HL-60/S4 treated with phorbol 12-myristate 13-acetate at 8.2 ng/mL for 4 days and 3 days (cell line): ENCODE results near the gene MED26.
"Not testable (repeated sequence)": the region's sequence is repeated elsewhere in the genome, so short reads cannot be mapped to it uniquely, and the experiment has no call there.

ENCODE experiments used
- in situ Hi-C: fragments of 300-500 bp; cut with MboI; formaldehyde crosslinking; loops from 2 replicates; pipeline ENCODE4 v1.15.0; 2022; ENCODE audit warnings: low sequenced_read_pairs

Gene MED26

DNA sequence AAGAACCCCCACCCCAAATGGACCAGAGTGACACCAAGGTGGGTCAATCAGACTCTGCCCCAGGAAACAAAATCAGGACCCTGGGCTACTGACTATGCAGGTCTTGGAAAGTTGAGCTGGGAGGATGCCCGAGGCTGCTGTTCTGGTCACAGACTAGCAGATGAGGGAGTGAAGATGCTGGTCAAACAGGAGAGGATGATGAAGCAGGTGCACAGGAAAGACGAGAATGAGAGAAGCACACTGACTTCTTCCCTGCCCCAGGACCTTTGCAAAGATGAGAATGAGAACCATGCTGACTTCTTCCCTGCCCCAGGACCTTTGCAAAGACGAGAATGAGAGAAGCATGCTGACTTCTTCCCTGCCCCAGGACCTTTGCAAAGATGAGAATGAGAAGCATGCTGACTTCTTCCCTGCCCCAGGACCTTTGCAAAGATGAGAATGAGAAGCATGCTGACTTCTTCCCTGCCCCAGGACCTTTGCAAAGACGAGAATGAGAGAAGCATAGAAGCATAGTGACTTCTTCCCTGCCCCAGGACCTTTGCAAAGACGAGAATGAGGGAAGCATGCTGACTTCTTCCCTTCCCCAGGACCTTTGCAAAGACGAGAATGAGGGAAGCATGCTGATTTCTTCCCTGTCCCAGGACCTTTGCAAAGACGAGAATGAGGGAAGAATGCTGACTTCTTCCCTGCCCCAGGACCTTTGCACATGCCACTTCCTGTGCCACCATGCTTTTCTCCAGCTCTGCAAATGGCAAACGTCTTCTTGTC lies 23.6 kb upstream of the MED26 start:
- in situ Hi-C loops, result not testable (repeated sequence)

DNA sequence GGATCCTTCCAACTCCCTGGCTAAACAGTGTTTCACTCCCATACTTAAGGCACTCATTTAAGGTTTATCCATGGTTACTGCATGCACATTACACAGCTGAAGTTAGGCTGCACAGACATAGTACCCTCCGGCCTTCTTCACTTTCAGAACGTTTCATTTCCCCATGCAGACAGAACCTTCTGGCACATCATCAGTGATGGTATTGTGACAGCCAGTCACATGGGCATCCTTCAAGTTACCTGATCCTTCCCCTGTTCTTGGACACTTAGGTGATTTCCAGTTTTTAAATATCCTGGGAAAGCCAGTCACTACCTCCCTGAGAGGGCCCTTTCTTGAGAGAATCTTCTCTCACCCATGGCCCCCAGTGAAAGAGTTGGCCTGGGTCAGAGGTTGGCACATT lies 22.8 kb upstream of the MED26 start:
- in situ Hi-C loops, result no loop called here

DNA sequence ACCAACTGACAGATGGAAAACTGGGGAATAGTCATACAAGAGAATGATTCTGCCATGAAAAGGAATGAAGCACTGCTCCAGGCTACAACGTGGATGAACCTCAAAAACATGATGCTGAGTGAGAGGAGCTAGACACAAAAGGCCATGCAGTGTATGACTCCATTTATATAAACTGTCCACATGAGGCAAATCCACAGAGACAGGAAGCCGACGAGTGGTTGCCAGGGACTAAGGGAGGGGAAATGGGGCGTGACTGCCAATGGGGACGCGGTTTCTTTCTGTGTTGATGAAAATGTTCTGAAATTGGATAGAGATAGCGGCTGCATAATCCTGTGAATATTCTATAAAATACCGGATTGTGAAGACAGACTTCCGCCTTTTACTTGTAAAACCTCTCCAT lies 21.7 kb upstream of the MED26 start:
- in situ Hi-C loops, result no loop called here

DNA sequence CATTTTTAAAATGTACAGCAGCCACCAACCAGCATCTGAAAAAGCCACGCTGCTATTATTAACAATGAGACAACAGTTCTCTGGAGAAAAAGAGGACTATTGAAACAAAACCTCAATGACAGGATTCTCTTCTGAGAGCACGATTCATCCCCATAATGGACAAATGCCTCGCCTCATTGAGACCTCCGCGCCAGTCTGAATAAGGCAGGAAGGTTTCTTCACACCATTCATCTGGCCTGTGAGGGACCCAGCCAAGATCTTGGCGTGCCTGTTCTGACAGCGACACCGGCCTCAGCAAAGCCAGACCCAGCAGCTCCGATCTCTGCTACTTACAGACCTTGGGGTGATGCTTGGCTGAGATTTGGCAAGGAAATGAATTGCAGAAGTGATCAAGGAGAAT lies 17.1 kb upstream of the MED26 start:
- in situ Hi-C loops, result no loop called here

DNA sequence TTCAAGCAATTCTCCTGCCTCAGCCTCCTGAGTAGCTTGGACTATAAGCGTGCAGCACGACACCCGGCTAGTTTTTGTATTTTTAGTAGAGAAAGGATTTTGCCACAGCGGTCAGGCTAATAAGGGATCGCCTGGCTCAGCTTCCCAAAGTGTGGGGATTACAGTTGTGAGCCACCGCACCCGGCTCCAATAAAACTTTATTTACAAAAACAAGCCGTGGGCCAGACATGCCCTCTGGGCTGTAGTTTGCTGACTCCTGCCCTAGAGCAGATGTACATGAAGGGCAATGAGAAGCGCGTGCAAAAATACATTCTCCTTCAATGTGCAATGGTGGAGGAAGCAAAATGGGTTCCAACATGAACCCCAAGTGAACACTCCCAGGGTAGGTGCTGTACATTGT lies 13.7 kb upstream of the MED26 start:
- in situ Hi-C loops, result no loop called here

DNA sequence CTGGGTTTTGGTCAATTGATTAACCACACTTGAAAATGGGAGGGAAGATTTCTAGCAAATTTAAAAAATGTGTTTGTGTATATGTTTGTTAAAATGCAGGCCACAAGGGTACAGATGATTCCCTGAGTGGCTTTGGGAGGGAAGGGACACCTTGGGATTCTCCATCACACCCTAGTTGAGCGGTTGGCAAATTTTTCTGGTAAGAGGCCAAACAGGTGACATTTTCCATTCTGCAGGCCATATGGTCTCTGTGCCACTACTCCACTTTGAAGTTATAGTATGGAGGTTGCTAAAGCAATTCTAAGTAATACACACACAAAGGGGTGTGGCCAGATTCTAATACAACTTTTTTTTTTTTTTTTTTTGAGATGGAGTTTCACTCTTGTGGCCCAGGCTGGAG lies 12.9 kb upstream of the MED26 start:
- in situ Hi-C loops, result no loop called here

DNA sequence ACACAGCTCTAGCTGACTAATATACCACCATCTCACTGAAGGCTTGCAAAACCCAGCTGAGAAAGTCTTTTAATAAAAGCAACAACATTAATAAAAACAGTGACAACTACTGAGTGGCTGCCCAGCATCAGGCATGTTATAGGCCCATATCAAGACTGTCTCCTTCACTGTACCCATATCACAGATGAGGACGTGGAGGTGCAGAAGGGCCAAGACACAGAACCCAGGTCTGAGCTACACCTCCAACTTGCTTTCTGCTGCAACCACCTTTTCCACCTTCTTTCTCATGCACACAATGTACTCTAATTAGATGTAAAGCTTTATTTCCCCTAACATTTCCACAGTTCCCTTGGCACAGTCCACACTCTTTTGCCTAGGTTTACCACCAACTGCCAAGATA lies 10.7 kb upstream of the MED26 start:
- in situ Hi-C loops, result no loop called here

DNA sequence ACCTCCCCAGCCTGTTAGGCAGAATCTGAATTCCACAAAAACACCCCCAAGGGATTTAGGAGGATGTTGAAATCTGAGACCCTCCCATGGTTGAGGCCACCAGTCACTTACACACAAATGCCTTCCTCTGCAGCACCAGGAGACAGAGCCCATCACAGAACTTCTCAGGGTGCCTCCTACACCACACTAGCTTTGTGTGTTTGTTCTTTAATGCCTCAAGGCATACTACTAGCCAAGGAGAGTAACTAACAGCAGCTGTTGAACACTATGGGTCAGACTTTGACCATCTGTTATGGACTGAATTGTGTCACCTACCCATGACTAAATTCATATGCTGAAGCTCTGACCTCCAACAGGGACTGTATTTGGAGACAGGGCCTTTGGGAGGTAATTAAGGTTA lies 9.5 kb upstream of the MED26 start:
- in situ Hi-C loops, result no loop called here

DNA sequence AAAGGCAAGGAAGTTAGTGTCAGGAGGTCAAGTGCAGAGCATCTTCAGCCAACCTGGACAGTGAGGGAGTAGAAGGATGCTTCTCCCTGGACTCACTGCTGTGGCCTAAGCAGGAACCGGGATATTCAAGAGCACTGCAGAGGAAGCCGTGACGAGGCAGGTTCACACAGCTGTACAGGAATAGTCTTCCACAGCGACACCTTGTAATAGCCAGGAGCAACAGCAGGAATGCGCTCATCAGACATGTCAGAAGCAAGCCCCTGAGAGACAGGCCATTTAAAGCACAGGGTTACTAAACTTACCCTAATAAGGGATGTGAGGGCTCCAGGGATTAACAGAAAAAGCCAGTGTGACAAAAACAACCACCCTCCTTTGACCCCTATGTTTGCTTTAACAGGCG lies 3.5 kb upstream of the MED26 start:
- in situ Hi-C loops, result no loop called here

DNA sequence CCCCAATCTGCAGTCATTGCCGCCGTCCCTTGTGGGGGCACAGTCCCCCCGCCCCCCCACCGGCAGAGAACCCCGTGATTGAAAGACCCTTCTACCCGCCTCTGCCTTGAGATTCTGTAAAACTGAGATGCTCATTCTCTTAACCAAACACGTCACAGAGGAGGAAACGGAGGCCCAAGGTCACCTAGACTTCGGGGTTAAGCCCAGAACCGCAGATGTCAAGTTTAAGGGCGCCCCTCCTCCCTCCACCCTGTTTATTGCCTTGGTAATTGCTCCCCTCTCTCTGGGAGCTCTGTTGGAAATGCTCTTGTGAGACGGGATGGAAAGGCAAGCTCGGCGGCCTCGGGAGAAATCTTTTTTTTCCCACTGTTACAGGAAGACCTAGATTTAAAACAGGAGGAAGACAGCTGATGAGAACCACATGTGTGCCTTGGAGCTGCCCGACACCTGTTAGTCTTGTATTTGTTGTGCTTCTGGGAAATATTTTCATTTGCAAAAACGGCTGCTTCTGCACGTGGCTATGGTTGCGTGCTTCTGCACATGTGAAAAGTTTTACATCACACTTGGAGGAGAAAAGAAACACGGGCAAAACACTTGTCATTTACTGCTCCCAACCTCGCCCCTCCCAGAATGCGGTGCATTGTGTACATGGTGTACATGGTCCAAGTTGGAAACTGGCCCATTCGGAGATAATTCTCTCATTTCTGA lies 1.1 kb upstream of the MED26 start:
- in situ Hi-C loops, result no loop called here

DNA sequence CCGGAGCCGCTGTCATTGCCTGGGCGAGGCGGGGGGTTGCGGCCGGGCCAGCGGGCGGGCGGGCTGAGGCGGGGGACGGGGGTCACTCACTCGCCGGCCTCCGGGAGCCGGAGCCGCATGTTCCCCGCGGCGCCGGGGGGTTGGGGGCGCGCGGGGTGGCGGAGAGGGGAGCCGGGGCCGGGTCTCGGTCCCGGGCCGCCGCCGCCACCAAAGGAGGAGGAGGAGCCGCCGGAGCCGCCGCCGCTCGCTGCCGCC lies 149 bp downstream of the MED26 start:
- in situ Hi-C loops, result no loop called here

DNA sequence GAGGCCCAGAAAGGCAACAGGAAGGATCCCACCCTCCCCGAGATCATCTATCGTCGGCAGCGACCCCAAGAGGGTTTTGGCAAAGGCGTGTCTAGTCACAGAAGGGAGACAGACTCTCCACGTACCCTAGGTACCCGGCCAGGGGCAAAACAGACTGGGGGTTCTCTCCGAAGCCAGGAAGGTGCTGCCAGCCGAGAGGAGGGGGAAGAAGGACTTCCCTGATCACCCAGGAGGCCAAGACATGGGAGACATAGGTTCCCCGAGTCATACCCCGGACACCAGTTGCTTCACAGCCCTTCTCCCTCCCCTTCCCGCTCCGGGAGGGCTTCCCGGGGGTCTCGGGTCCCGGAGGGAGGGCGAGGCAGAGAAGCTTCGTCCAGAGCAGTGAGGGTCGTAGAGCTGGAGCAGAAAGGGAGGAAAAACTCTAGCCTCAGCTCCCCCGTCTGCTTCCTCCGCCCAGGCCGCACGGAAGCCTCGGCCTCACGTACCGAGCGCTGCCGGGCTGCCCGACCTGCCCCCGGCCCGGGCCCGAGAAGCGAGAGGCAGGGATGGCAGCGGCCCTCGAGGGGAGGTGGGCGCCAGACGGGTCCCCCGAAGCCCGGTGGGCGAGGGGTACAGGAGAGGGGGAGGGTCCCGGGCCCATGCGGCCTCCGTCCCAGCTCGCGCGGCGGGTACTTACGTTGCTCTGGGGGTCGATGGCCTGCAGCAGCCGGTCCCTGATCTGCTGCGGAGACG lies 644 bp downstream of the MED26 start:
- in situ Hi-C loops, result no loop called here

DNA sequence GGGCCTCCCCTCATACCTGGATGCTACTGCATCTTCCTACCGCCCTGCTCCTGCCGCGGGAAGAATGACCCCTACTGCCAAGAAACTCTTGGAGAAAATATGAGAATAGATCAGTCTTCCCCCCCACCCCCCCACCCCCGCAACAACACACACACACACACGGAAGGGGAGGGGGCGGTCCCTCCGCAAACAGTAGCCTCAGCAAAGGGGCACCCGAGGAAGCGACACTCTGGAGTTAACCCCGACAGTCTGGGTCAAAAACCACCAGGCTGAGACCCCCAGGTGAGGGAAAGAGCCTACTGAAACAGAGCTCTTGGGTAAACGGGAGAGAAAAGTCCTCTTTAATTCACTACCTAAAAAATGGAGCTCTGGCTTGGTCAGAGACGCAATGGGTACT lies 1.2 kb downstream of the MED26 start:
- in situ Hi-C loops, result no loop called here

DNA sequence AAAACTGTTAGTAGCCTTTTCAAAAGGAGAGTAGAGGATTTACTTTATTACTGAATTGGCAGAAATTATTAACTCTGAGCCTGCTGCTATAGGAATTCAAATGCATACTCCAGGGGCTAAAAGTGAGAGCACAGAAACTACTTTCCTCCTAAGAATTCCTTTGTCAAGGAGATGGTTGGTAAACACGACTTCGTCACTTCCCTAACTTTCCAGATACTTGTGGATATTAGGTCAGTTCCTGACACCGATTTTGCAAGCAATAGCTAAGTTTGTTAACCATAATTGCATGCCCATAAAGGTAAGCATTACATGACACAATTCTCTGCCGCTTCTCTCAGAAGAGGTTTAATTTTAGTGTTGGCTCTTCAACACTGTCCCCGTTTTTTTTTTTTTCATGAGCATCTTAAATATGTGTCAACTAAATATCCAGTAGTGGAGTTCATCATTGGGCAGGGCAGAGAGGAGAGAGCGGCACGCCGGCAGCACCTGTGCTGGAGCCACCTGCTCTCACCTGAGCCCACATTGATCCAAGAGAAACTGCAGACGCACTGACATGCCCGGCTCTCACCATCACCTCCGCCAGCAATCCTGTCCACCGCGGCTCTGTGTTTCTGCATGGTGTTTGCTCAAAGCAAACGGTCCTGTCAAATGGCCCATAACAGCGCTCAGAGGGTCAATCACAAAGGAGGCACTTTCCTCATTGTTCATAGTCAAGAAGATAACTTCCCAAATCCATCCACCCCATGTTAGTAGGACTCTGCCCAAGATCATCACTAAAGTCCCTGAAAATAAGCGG lies 2.6 kb downstream of the MED26 start:
- in situ Hi-C loops, result no loop called here

DNA sequence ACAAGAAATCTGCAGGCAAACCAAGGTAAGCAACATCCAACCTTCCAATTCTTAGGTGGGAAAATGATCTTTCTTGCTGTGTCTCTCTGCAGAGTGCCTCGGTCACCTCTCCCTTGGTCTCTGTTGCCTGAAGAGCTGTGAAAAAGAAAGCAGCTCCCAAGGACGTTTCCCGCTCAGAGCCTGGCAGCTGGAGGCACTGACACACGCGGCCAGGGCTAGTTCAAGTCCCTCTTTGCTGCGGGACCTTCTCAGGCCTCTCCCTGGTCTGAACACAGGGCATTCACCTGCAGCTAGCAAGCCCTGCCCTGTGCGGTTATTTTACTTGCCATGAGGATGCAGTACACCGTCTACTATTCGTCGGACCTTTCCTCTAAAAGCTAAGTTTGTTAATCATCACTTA lies 3.8 kb downstream of the MED26 start:
- in situ Hi-C loops, result no loop called here

DNA sequence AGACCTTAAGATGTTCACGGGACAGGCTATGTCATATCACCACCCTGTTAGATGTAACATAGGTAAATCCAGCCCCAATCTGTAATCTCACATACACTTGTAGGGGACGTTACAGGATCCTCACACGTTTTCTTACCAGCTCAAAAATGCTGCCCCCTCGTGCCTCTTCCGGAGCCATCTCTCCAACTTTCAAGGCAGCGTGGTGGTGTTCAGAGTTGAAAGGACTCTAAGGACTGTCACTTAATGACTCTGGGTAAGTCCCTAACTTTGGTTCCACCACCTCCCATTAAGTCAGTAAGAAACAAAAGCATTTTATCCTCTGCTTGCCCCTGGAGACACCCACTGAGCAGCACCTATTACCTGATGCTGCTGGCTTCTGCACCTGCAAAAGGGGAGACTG lies 4.4 kb downstream of the MED26 start:
- in situ Hi-C loops, result no loop called here

DNA sequence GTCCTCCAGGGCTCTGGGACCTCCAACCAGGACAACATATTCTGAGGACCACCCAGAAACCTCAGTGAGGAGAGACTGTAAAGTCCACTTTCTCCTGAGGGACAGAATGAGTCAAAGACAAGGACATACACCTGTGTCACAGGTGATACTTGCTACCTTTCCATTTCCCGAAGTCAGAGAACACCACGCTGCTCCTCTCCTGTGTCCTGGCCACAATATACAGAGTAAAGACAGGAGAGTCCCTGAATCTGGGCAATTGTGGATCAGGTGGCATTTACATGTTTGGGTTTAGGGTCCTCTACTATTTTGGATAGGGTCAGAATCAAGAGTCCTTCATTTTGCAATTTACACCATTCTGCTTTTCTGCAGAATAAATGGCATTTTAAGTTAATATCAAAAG lies 4.9 kb downstream of the MED26 start:
- in situ Hi-C loops, result no loop called here

DNA sequence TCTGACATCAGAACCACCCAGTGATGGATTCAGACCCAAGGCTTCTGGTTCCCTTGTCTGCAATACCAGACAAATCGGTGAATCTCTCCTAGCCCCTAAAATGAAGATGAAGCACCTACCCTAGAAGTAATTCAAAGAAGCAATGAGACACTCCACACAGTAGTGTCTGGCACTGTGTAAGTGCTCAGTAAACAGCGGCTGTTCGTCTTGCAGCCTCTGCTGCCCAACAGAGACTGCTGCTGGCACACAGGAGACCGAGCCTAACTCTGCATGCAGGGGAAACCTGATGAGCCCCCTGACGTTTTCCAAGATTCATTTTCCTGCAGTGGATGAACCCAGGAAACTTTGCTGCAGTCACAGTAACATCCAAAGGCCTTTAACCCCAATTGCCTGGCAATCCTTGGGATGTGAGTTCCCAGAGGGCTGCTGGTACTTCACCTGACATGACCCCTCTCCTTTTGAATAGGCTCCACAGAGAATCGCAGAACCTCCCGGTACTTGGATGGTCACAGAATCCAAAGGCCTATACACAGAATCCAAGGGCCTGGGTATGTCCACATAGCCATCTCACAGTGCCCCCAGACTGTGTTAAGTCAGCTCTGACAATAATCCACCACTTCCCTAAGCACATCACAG lies 6.7 kb downstream of the MED26 start:
- in situ Hi-C loops, result no loop called here

DNA sequence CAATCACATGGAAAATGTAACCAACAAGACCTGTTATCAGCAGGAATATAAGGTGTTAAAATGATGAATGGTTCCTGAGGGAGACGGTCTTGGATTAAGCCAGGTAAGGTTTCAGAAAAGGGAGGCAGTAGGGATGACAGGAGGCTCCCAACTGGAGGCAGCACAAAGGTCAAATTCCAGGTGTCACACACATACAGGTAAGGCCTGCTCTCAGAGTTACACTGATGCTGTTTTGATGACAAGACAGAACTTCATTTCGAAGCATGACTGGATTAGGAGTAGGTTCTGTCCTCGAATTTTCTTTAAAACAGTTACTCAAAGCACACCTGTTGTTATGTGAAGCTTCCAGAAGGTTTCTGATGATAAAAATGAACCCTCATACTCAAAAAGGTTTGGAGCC lies 7.4 kb downstream of the MED26 start:
- in situ Hi-C loops, result no loop called here

DNA sequence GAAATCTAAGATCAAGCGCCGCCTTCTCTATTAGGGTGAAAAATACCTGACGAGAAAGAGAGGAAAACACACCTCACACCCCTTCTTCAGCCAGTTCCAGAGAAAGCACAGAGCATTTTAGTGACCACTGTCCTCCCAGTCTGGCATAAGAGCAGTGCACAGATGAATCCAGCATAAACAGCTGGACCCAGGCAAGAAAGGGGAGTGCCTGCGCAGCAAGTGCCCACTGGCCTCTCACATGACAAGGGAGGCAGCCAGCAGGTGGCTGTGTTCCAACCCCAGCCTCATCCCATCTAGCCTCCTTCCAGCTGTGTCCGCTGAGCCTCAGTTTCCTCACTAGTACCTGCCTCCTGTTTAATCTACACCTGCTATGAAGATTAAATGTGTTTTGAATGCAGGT lies 8.0 kb downstream of the MED26 start:
- in situ Hi-C loops, result no loop called here

DNA sequence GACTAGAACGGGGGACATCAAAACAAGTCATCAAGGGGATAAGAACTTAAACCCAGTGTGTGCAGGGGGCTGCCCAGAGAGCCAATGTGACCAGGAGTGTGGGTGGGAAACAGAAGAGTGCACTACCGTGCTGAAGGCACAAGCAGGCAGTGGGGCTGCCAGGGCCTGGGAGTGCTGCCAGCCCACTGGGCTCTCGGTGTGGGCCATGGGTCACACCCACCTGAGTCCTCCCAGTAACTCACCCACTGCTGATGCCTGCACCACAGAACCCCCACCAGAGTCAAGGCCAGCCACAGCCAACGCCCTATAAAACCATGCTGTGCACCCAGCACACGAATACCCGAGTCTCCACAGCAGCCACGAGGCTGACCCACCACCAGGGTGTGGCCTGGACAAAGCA lies 8.5 kb downstream of the MED26 start:
- in situ Hi-C loops, result no loop called here
